DMS 273 (cell line): ENCODE data around the gene PLXNA1.

Experiments used
- DNase-seq: peaks from one replicate; lab custom pipeline; 2025; ENCODE audit not compliant: unreplicated experiment; lab: John Stamatoyannopoulos, UW

PLXNA1 gene

DNA sequence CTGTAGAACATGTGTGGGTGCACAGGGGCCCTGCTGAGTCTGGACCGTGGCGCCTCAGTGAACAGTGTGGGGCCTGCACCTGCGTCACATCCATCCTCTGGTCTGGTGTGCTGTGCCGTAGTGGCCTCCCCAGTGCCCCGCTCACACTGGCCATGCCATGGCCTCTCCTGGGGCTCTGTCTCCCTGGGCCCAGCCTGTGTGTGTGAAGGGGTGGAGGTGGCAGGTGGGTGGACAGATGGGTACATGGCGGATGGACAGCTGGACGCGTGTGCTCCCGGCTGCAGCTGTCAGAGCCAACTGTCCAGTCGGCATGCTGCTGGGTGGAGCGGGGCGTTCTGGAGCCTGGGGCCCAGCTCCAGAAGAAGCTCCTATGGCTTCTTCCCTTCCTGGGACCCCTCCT is 17.8 kb downstream of the PLXNA1 start:
- peak; percentile 82 for DNase-seq

GRCh38 chr3:127001486-127002194 is 18.7 kb downstream of the PLXNA1 start:
- no peak for DNase-seq

- no peak for DNase-seq
Observed at GRCh38 chr3:127002195-127003174, 19.6 kb downstream of the PLXNA1 start.

DNA sequence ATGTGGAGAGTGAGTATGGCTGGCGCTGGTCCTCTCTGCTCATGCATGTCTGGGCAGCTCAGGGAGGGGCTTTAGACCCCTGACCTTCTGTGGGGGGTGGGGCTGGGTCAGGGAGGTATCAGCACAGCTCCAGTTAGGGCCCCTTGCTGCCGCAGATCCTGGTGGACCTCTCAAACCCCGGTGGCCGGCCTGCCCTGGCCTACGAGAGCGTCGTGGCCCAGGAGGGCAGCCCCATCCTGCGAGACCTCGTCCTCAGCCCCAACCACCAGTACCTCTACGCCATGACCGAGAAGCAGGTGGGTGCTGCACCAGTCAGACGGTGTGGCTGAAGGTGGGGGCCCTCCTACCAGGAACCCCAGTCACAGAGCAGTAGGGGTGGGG is 20.2 kb downstream of the PLXNA1 start:
- no peak for DNase-seq

DNA sequence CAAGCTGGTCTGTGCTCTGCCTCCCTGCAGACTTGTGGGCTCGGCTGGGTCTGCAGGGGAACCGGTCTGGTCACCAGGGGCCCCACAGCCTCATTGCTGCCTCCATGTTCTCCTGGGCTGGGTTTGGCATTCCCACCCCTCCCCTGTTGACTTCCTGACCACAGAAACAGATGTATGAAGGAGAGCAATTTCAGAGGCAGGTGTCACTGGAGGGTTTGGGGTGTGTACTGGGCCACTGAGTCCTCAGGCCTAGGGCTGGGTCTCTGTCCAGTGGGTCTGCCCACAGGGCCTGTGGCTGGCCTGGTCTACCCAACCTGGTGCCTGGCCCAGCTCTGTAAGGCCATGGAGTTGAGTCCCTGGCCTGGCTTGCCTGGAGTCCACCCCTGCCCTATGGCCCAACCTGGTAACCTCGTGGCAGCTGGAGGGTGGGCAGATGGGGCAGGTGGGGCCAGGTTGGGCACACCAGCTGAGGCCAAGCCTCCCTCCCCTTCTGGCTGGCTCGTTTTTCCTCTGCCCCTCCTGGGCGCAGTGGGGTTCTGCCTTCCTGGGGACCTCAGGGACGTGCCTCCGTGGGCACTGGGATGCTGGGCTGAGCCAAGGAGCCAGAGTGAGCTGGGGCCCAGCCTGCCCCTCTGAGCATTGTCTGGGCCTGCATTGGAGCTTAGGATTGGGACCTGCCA is 20.8 kb downstream of the PLXNA1 start:
- peak; percentile 91 for DNase-seq

DNA sequence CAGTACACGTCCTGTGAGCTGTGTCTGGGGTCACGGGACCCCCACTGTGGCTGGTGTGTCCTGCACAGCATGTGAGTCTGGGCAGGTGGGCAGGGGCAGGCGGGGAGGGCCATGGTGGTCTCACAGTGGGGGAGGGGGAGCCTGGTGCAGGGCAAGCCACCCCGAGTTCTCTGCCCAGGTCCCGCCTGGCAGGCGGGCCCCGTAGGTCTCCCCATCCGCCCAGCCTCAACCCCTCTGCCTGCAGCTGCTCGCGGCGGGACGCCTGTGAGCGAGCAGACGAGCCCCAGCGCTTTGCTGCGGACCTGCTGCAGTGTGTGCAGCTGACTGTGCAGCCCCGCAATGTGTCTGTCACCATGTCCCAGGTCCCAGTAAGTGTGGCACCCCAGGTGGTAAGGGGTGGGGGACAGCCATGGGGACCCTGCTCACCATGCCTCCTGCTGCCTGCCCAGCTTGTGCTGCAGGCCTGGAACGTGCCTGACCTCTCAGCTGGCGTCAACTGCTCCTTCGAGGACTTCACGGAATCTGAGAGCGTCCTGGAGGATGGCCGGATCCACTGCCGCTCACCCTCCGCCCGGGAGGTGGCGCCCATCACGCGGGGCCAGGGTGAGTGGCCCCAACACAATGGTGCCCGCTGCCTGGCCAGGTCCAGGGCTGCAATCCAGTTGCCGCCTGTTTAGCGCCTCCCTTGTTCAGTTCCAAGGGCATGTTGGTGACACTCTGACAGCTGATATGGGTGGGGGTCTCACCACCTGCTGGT is 21.9 kb downstream of the PLXNA1 start:
- DNase-seq: no peak

- peak; percentile 44 for DNase-seq
Observed at GRCh38 chr3:127005864-127006500, 23.1 kb downstream of the PLXNA1 start.

- peak; percentile 59 for DNase-seq
Observed at GRCh38 chr3:127006781-127007436, 24.0 kb downstream of the PLXNA1 start.

DNA sequence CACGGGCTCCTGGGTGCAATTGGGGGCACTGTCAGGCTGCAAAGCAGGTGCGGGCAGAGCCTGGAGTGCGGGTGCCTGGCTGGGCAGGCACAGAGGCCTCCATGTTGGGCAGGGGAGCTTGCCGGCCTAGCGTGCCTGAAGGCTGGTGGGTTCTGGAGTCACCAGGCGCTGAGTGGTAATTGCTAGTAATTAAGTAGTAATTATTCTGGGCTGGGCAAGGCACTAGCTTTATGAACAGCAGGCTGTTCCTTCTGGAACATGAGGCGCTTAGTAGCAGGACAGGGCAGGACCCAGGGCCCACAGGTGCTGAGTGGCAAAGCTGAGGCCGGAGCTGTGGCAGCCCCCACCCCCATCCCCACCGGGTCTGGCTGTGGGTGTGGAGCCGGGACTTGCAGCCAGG is 25.3 kb downstream of the PLXNA1 start:
- peak; percentile 75 for DNase-seq

- no peak for DNase-seq
Observed at GRCh38 chr3:127009531-127009930, 26.6 kb downstream of the PLXNA1 start.

DNA sequence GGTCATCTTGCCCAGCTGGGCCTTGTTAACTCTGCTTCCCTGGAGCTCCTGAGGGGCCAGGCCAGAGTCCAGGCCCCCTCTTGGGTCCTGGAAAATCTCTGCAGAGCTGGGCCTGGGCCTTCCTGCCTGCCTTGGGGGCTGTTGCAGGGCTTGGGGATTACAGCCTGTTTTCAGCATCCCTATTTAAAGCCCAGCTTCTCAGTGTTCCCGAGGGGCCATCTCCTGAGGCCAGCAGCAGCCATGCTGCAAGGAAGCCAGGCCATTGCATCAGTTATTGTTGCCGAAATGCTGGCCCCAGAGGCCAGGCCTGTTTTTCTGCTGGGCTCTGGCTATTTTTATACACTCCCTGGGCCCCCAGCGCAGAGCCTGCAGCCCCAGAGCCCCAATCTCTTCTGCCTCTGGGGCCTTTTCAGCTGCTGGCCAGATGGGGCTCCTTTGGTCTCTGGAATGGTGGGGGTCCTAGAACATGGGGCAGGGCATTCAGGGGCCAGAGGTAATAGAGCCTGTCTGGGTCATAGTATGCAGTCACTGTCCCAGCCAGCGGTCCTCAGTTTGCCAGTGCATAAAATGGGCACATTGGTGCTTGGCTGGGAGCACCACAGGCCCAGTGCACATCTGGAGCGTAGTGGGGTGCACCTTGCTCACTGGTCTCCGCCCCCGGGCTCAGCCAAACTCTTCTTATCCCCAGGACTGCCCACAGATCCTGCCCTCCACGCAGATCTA is 28.5 kb downstream of the PLXNA1 start:
- no peak for DNase-seq

DNA sequence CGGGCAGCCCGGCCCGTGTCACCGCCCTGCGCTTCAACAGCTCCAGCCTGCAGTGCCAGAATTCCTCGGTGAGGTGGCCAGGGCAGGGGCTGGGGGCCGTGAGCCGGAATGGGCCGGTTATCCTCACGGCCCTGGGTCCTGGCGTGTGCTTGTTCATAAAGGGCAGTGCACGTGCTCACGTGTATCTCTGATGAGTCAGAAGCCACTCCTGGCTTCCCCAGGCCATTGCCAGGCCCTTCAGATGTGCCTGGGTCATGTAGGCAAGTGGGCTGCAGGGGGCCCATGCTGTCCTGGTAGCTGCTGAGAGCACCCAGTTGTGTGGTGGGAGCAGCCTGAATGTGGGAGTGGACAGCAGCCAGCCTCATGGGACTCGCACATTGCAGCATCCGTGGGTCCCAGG is 29.2 kb downstream of the PLXNA1 start:
- no peak for DNase-seq

DNA sequence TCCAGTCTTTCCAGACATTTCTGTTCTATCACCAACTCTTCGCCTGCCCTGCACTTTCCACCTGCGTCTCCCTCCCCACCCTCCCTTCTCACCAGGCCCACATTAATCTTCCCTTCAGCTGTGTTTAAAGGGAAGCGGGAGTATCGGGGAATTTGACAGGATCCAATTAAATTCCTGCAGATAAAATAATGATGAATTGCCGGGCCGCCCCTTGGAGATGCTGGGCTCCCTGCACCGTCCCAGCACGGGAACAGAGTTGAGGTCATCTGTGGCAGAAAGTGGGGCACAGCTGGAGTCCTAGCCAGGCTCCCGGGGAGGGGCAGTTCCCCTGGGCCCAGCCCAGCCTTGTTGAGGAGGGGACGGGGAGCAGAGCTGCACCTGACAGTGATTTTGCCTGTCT is 30.3 kb downstream of the PLXNA1 start:
- DNase-seq: no peak

DNA sequence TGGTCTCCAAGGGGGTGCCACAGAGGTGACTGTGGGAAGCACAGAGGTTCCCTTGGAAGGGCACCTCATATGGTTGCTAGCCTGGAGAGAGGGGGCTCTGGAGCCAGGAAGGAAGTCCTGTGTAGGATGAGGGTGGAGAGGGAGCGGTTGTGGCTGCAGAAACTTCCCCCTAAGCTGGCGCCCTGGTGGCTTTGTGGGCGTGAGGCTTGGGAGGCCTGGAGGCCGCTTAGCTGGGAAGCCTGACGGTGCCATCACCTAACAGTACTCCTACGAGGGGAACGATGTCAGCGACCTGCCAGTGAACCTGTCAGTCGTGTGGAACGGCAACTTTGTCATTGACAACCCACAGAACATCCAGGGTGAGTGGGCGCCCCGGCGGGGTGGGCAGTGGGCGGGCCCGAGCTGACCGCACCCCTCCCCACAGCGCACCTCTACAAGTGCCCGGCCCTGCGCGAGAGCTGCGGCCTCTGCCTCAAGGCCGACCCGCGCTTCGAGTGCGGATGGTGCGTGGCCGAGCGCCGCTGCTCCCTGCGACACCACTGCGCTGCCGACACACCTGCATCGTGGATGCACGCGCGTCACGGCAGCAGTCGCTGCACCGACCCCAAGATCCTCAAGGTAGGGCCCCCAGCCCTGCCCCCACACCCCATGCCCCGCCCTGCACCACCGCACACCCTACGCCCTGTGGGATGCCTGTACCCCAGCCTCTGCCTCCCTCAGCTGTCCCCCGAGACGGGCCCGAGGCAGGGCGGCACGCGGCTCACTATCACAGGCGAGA is 31.0 kb downstream of the PLXNA1 start:
- no peak for DNase-seq

- DNase-seq: no peak
Observed at GRCh38 chr3:127014536-127015281, 31.8 kb downstream of the PLXNA1 start.

- peak; percentile 53 for DNase-seq
Observed at GRCh38 chr3:127015282-127016042, 32.5 kb downstream of the PLXNA1 start.

DNA sequence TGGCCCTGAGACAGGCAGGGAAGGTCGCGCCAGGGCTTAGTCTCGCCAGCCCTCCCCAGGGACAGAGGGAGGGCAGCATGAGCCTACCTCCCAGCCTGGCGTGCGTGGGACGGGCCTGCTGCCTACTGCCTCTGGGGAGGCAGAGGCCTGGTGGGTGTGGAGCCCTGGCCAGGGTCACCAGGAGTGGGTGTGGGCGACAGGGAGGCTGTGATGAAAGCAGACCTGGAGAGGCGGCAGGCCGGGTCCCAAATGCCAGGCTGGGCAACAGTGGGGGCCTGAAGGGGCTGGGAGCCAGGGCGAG is 33.1 kb downstream of the PLXNA1 start:
- no peak for DNase-seq
